Nasal cavity respiratory epithelium epithelial cell of viscerocranial mucosa (primary cell): Measurements from ENCODE around the gene RPS18. TPM values are rescaled to one million over a fixed set of nuclear protein-coding genes. Genes with fewer than 3 reads are reported as not detected.

Experiments used
- total RNA-seq: library from RNA; depleted of rRNA; stranded (reverse); fragments of >200 nt; gene quantifications from 2 replicates; pipeline ENCODE4 v1.2.3, GENCODE V29; 2014

Gene RPS18
- 3,073 and 7,254 TPM in 2 replicates for total RNA-seq

GRCh38 chr6:33271468-33272274, at the start of gene RPS18, which contains the start of gene VPS52:
Gene RPS18 (plus strand): TSS chr6:33272075. CDS start chr6:33272120, 45 bp downstream.
Gene VPS52 (minus strand): TSS chr6:33271876. CDS start chr6:33271675, 201 bp downstream.

GRCh38 chr6:33276864-33277662, 5.2 kb downstream of the RPS18 start, which contains the start of gene B3GALT4:
Gene B3GALT4 (plus strand): TSS chr6:33277123. CDS start chr6:33277420, 297 bp downstream.

GRCh38 chr6:33288921-33289783, 17.3 kb downstream of the RPS18 start, which contains the start of the genes PFDN6 and WDR46:
Gene PFDN6 (plus strand): TSS chr6:33289601. CDS start chr6:33289857, 256 bp downstream.
Gene WDR46 (minus strand): TSS chr6:33289239. CDS start chr6:33289170, 69 bp downstream.

GRCh38 chr6:33298773-33299236, 26.9 kb downstream of the RPS18 start, which contains the start of gene RGL2:
Gene RGL2 (minus strand): TSS chr6:33298942. CDS start chr6:33298610, 332 bp downstream.

GRCh38 chr6:33313709-33314514, 42.0 kb downstream of the RPS18 start, which contains the start of gene TAPBP:
Gene TAPBP (minus strand): TSS chr6:33314078. CDS start chr6:33314041, 37 bp downstream.

DNA sequence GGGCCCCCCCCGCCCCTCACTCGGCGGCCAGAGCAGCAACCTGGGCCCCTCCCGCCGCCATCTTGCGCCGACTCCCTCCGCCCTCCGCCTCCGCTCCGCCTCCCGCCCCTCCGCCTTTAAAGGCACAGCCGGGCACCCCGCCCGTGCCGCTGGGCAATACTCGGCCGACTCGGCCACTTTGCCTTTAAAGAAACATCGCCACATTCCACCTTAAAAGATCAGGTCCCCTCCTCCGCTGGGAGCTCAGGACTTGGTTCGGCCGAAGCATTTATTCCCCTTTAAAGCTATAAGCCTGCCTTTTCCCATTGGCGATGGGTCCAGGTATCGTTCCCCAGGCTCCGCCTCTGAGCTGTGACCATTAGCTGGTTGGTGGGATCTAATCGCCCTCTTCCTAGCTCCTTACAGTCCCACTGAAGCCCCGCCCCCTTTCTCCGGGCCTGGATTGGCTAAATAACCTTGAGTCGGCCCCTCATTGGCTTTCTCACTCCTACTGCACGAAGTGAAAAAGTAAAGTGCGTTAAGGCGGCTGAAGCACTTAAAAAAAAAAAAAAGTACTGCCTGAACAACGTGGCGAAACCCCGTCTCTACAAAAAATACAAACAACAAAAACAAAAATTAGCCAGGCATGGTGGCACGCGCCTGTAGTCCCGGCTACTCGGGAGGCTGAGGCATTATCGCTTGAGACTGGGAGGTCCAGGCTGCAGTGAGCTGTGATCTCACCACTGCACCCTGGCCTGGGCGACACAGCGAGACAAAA, 46.0 kb downstream of the RPS18 start, which contains the start of gene ZBTB22:
TSS of gene ZBTB22 (minus strand) at position 76 of the 757 bp plus-strand sequence. CDS start 828 bp downstream, outside the sequence.

Other genes with a start within 250 kb of the RPS18 start
- gene HLA-DPA1, start 198.4 kb upstream of the RPS18 start, total RNA-seq = 0.14 TPM in 1 of 2 replicates, not detected in the other
- not detected in 2 replicates for gene HLA-DPB1, start 196.1 kb upstream of the RPS18 start, total RNA-seq
- gene COL11A2, start 79.6 kb upstream of the RPS18 start, total RNA-seq = under 0.01 and 0.36 TPM in 2 replicates
- 16.1 and 21.8 TPM in 2 replicates for gene RXRB, start 71.4 kb upstream of the RPS18 start, total RNA-seq
- gene SLC39A7, start 71.2 kb upstream of the RPS18 start, total RNA-seq = 66.9 and 118 TPM in 2 replicates
- 12.5 and 40.3 TPM in 2 replicates for gene HSD17B8, start 67.4 kb upstream of the RPS18 start, total RNA-seq
- gene RING1, start 63.6 kb upstream of the RPS18 start, total RNA-seq = 34.2 and 48.2 TPM in 2 replicates
- 27.0 and 28.8 TPM in 2 replicates for gene VPS52, start 199 bp upstream of the RPS18 start, total RNA-seq
- gene B3GALT4, start 5.0 kb downstream of the RPS18 start, total RNA-seq = 2.7 and 4.1 TPM in 2 replicates
- 55.0 and 84.4 TPM in 2 replicates for gene WDR46, start 17.2 kb downstream of the RPS18 start, total RNA-seq
- gene PFDN6, start 17.5 kb downstream of the RPS18 start, total RNA-seq = 37.5 and 69.7 TPM in 2 replicates
- gene RGL2, start 26.9 kb downstream of the RPS18 start, total RNA-seq = 22.9 and 40.4 TPM in 2 replicates
- gene TAPBP, start 42.0 kb downstream of the RPS18 start, total RNA-seq = 22.2 and 108 TPM in 2 replicates
- 19.9 and 24.3 TPM in 2 replicates for gene ZBTB22, start 45.7 kb downstream of the RPS18 start, total RNA-seq
- 35.9 and 77.9 TPM in 2 replicates for gene DAXX, start 50.9 kb downstream of the RPS18 start, total RNA-seq
- gene KIFC1, start 119.7 kb downstream of the RPS18 start, total RNA-seq = 0.21 and 0.68 TPM in 2 replicates
- gene PHF1, start 138.9 kb downstream of the RPS18 start, total RNA-seq = 10.3 and 13.0 TPM in 2 replicates
- 27.3 and 62.1 TPM in 2 replicates for gene CUTA, start 146.0 kb downstream of the RPS18 start, total RNA-seq
- 0.68 and 3.9 TPM in 2 replicates for gene SYNGAP1, start 148.0 kb downstream of the RPS18 start, total RNA-seq
- 10.6 and 13.0 TPM in 2 replicates for gene ZBTB9, start 182.5 kb downstream of the RPS18 start, total RNA-seq